ENCODE measurements around the gene FBXL7.

Gene FBXL7

GRCh38 chr5:15533129-15533893 is 33.3 kb downstream of the FBXL7 start:
- H3K4me3 ChIP-seq (ENCODE audit: low read length): no peak overlapping the region
- H3K27me3 ChIP-seq (ENCODE audit: insufficient read depth, low read length): no peaks in the 10 kb centered on the region
- no peak overlapping the region for H2AFZ ChIP-seq (ENCODE audit: low read depth, low read length)
- no peaks in the 10 kb centered on the region for H3K36me3 ChIP-seq (ENCODE audit: insufficient read depth, low read length)
- H3K9me3 ChIP-seq (ENCODE audit: low read length): peaks cover 9% of the 10 kb centered on the region
- peaks cover 14% of the 10 kb centered on the region for H3K4me1 ChIP-seq (ENCODE audit: insufficient read depth, low read length)

- no peak overlapping the region for H3K4me3 ChIP-seq (ENCODE audit: low read length)
- no peaks in the 10 kb centered on the region for H3K27me3 ChIP-seq (ENCODE audit: insufficient read depth, low read length)
- H2AFZ ChIP-seq (ENCODE audit: low read depth, low read length): no peak overlapping the region
- peaks cover 9% of the 10 kb centered on the region for H3K9me3 ChIP-seq (ENCODE audit: low read length)
- peaks cover 24% of the 10 kb centered on the region for H3K4me1 ChIP-seq (ENCODE audit: insufficient read depth, low read length)
- no peaks in the 10 kb centered on the region for H3K36me3 ChIP-seq (ENCODE audit: insufficient read depth, low read length)
These were observed 36.0 kb downstream of the FBXL7 start for GRCh38 chr5:15535938-15536337.

DNA sequence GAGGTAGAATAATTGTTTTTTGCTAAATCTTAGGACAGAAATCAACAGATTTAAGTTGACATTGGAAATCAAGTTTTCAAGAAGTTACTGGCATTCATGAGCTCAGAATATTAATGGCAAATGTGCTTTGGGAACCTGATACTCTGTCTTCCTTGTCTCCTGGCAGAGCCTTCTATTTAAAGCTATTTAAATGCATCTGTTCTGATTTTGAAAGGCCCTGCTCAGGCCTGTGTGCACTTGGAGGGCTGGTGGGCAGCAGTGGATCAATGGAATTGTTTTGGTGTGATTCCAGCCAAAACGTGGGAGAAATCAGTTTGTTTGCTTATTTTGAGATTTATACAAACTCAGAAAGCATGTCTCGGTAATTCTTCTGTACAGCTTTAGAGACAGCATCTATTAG is 38.5 kb downstream of the FBXL7 start:
- H3K36me3 ChIP-seq (ENCODE audit: insufficient read depth, low read length): no peaks in the 10 kb centered on the region
- H3K4me1 ChIP-seq (ENCODE audit: insufficient read depth, low read length): peaks cover 24% of the 10 kb centered on the region
- H2AFZ ChIP-seq (ENCODE audit: low read depth, low read length): no peak overlapping the region
- H3K4me3 ChIP-seq (ENCODE audit: low read length): no peak overlapping the region
- no peaks in the 10 kb centered on the region for H3K27me3 ChIP-seq (ENCODE audit: insufficient read depth, low read length)
- H3K9me3 ChIP-seq (ENCODE audit: low read length): peaks cover 9% of the 10 kb centered on the region

- Histone ChIP-seq H3K9me3 (ENCODE audit: low read length) (peaks cover 9% of the 10 kb centered on the region), H3K36me3 (ENCODE audit: insufficient read depth, low read length) (no peaks in the 10 kb centered on the region), H3K27me3 (ENCODE audit: insufficient read depth, low read length) (no peaks in the 10 kb centered on the region), H3K4me1 (ENCODE audit: insufficient read depth, low read length) (peaks cover 16% of the 10 kb centered on the region), H2AFZ (ENCODE audit: low read depth, low read length) (no peak overlapping the region), H3K4me3 (ENCODE audit: low read length) (no peak overlapping the region)
These were observed 40.0 kb downstream of the FBXL7 start for GRCh38 chr5:15539951-15540350.

DNA sequence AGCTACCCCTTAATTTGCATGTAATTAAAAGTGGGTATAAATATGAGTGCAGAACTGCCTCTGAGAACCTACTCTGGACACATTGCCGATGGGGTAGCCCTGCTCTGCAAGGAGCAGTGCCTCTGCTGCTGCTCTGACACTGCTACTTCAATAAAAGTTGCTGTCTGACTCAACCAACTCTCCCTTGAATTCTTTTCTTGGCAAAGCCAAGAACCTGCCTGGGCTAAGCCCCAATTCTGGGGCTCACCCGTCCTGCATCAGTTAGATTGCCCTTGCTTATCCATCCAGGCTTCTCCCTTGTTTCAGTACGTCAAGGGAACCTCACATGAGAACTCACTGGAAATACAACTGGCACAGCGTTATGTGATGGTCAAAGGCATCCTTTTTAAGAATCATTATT is 44.1 kb downstream of the FBXL7 start:
- no peaks in the 10 kb centered on the region for H3K36me3 ChIP-seq (ENCODE audit: insufficient read depth, low read length)
- H3K4me1 ChIP-seq (ENCODE audit: insufficient read depth, low read length): peaks cover 6% of the 10 kb centered on the region
- H2AFZ ChIP-seq (ENCODE audit: low read depth, low read length): no peak overlapping the region
- no peak overlapping the region for H3K4me3 ChIP-seq (ENCODE audit: low read length)
- no peaks in the 10 kb centered on the region for H3K9me3 ChIP-seq (ENCODE audit: low read length)
- H3K27me3 ChIP-seq (ENCODE audit: insufficient read depth, low read length): no peaks in the 10 kb centered on the region

DNA sequence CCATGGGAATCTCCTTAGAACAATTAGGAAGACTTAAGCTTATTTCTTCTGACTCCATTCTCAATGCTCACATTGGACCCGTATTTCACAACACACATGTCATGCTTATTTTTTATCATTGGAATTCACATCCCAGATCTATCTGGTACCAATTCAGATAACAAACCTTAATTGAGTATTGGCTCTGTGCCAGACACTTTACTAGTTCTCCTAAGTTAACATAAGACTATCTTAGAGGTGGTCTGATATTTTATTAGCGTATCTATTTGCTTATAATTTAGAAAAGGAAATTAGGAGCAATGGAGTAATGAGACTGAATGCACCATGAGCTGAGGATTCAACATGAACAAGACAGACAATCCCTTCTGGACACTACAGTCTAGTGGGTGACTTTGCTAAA is 45.1 kb downstream of the FBXL7 start:
- no peak overlapping the region for H3K4me3 ChIP-seq (ENCODE audit: low read length)
- H3K36me3 ChIP-seq (ENCODE audit: insufficient read depth, low read length): no peaks in the 10 kb centered on the region
- no peaks in the 10 kb centered on the region for H3K27me3 ChIP-seq (ENCODE audit: insufficient read depth, low read length)
- H3K9me3 ChIP-seq (ENCODE audit: low read length): no peaks in the 10 kb centered on the region
- peaks cover 4% of the 10 kb centered on the region for H3K4me1 ChIP-seq (ENCODE audit: insufficient read depth, low read length)
- H2AFZ ChIP-seq (ENCODE audit: low read depth, low read length): no peak overlapping the region

DNA sequence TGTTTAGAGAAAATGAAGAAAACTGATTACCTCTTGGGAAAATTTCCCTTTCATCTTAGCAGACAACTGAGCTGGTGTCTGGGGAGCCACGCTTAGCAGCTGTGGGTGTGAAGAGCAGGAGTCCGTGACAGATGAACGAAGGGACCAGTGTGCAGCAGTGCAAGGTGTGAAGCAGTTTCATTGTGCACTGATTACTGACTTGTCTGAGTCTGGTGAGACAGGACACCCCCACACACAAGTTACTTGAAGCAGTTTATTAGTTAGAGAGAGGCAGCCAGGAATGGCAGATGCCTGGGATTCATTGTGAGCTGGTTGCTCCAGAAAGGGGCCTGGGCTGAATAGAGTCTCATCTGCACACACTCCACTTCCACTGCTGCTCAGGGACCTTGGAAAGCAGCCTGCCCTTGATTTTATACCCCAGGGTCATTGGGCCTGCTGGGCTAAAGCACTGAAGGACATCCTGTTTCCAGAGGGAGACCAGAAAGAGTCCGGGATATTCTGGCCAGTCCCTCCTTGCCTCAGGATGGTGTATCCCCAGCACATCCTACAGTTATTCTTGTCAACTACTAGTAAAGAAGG is 47.4 kb downstream of the FBXL7 start:
- no peak overlapping the region for H3K4me3 ChIP-seq (ENCODE audit: low read length)
- no peaks in the 10 kb centered on the region for H3K9me3 ChIP-seq (ENCODE audit: low read length)
- H2AFZ ChIP-seq (ENCODE audit: low read depth, low read length): no peak overlapping the region
- H3K27me3 ChIP-seq (ENCODE audit: insufficient read depth, low read length): no peaks in the 10 kb centered on the region
- no peaks in the 10 kb centered on the region for H3K36me3 ChIP-seq (ENCODE audit: insufficient read depth, low read length)
- peaks cover 22% of the 10 kb centered on the region for H3K4me1 ChIP-seq (ENCODE audit: insufficient read depth, low read length)

DNA sequence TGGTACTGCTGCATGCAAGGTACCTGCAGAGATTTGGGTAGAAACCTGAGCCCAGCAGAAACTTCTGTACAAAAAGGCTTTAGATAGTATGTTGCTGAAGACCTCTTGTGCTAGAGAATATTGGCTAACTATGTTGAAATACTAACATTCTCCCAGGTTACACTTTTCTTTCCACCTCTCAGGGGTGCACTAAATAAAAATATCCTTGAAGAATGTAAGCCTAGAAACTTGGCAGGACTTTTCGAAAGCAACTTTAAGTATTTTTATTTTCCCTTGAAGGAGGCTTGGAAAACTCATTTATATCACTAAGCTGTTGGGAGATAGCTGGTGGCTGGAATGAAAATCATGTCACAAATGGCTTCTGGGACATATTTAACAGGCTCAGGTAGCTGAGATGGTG is 50.0 kb downstream of the FBXL7 start:
- Histone ChIP-seq H3K27me3 (ENCODE audit: insufficient read depth, low read length) (no peaks in the 10 kb centered on the region), H3K36me3 (ENCODE audit: insufficient read depth, low read length) (no peaks in the 10 kb centered on the region), H3K9me3 (ENCODE audit: low read length) (no peaks in the 10 kb centered on the region), H3K4me3 (ENCODE audit: low read length) (no peak overlapping the region), H3K4me1 (ENCODE audit: insufficient read depth, low read length) (peaks cover 18% of the 10 kb centered on the region), H2AFZ (ENCODE audit: low read depth, low read length) (no peak overlapping the region)

GRCh38 chr5:15550502-15551112 is 50.6 kb downstream of the FBXL7 start:
- no peak overlapping the region for H3K4me3 ChIP-seq (ENCODE audit: low read length)
- H3K4me1 ChIP-seq (ENCODE audit: insufficient read depth, low read length): peaks cover 18% of the 10 kb centered on the region
- H3K27me3 ChIP-seq (ENCODE audit: insufficient read depth, low read length): no peaks in the 10 kb centered on the region
- no peaks in the 10 kb centered on the region for H3K9me3 ChIP-seq (ENCODE audit: low read length)
- no peaks in the 10 kb centered on the region for H3K36me3 ChIP-seq (ENCODE audit: insufficient read depth, low read length)
- no peak overlapping the region for H2AFZ ChIP-seq (ENCODE audit: low read depth, low read length)

DNA sequence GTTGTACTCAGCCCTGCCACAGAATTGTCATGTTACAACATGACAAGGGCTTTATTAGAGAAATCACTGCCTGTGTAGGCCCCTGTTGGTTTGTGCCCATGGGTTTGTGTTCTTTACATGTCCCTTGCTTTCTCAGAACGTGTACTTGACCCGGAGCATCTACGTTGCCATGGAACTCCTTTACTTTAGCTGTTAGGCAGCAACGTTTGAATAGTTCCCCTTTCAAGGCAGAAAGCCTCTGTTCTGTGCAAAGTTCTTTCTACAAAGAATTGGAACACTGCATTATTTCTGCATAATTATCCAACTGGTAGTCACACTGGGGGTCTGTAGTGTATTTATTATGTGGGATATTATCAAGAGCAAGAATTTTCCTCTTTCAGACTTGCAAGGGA is 51.1 kb downstream of the FBXL7 start:
- H3K27me3 ChIP-seq (ENCODE audit: insufficient read depth, low read length): no peaks in the 10 kb centered on the region
- H3K36me3 ChIP-seq (ENCODE audit: insufficient read depth, low read length): no peaks in the 10 kb centered on the region
- H2AFZ ChIP-seq (ENCODE audit: low read depth, low read length): no peak overlapping the region
- no peaks in the 10 kb centered on the region for H3K9me3 ChIP-seq (ENCODE audit: low read length)
- H3K4me1 ChIP-seq (ENCODE audit: insufficient read depth, low read length): peaks cover 18% of the 10 kb centered on the region
- H3K4me3 ChIP-seq (ENCODE audit: low read length): no peak overlapping the region

DNA sequence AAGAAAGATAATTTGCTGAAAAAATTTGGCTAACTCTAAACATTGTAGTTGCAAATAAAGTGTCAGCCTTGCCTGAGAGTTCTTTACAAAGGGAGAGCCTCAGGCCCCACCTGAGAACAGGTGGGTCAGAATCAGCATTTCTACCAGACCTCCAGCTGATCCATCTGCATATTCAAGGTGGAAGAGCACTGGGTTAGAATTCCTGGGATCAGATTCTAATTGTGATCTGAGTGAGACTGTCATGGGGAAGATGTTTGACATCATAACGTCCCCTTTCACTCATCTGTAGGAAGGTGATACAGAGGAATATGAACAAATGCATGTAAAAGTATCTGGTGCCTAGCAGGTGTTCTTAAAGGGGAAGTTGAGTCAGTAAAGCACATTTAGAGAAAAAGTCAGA is 54.6 kb downstream of the FBXL7 start:
- H3K4me1 ChIP-seq (ENCODE audit: insufficient read depth, low read length): peaks cover 18% of the 10 kb centered on the region
- no peak overlapping the region for H2AFZ ChIP-seq (ENCODE audit: low read depth, low read length)
- H3K36me3 ChIP-seq (ENCODE audit: insufficient read depth, low read length): no peaks in the 10 kb centered on the region
- H3K9me3 ChIP-seq (ENCODE audit: low read length): no peaks in the 10 kb centered on the region
- H3K27me3 ChIP-seq (ENCODE audit: insufficient read depth, low read length): no peaks in the 10 kb centered on the region
- no peak overlapping the region for H3K4me3 ChIP-seq (ENCODE audit: low read length)

- Histone ChIP-seq H2AFZ (ENCODE audit: low read depth, low read length) (no peak overlapping the region), H3K36me3 (ENCODE audit: insufficient read depth, low read length) (no peaks in the 10 kb centered on the region), H3K27me3 (ENCODE audit: insufficient read depth, low read length) (no peaks in the 10 kb centered on the region), H3K9me3 (ENCODE audit: low read length) (no peaks in the 10 kb centered on the region), H3K4me1 (ENCODE audit: insufficient read depth, low read length) (peaks cover 17% of the 10 kb centered on the region), H3K4me3 (ENCODE audit: low read length) (no peak overlapping the region)
These were observed 55.2 kb downstream of the FBXL7 start for GRCh38 chr5:15555176-15555575.

DNA sequence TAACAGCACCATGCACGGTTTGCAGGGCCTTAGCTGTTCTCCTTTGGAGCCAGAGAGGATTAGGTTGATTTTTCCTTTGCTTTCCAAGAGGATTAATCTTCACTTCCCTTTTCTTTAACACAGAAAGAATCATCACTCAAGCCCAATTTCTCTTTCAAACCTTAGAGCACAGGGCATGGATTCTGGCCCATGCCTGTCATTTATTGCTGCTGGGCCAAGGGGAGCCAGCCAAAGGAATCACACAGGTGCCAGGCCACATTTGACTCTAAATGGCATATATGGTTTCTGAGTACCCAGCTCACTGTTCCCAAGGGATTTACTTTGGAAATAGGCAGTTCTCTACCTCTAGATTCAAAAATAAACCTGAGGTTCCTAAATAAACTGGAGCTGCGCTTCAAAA is 58.3 kb downstream of the FBXL7 start:
- Histone ChIP-seq H3K9me3 (ENCODE audit: low read length) (no peaks in the 10 kb centered on the region), H3K4me3 (ENCODE audit: low read length) (no peak overlapping the region), H3K36me3 (ENCODE audit: insufficient read depth, low read length) (no peaks in the 10 kb centered on the region), H2AFZ (ENCODE audit: low read depth, low read length) (no peak overlapping the region), H3K4me1 (ENCODE audit: insufficient read depth, low read length) (no peaks in the 10 kb centered on the region), H3K27me3 (ENCODE audit: insufficient read depth, low read length) (no peaks in the 10 kb centered on the region)
